OCI-LY3 (cell line): ENCODE data around the gene SMYD4.
"Not testable (repeated sequence)": the region's sequence is repeated elsewhere in the genome, so short reads cannot be mapped to it uniquely, and the experiment has no call there.

ENCODE experiments used
- H2AFZ ChIP-seq: fragments of 200-600, 300-600 bp; shearing (Covaris generic); 2 replicates; pipeline ENCODE4 v1.6.0; 2014; ENCODE audit warnings: antibody characterized with exemption, low read depth, low read length
- H3K27ac ChIP-seq: fragments of 200-600, 300-600 bp; sonication (generic); 2 replicates; pipeline ENCODE4 v1.5.1; 2014; ENCODE audit warnings: mild to moderate bottlenecking, low read length, moderate library complexity, mixed read lengths
- H3K27me3 ChIP-seq: fragments of 200-600, 300-600 bp; sonication (generic); 2 replicates; pipeline ENCODE4 v1.6.1; 2014; ENCODE audit warnings: low read depth, low read length, mixed read lengths
- H3K36me3 ChIP-seq: fragments of 200-600, 300-600 bp; sonication (generic); replicated peaks from 2 replicates; pipeline ENCODE3; 2014; ENCODE audit warnings: low read depth, low read length, mixed read lengths
- H3K4me1 ChIP-seq: fragments of 300-600, 200-600 bp; sonication (generic); 2 replicates; pipeline ENCODE4 v1.6.1; 2014; ENCODE audit warnings: low read length, mixed read lengths
- H3K4me2 ChIP-seq: fragments of 200-600, 300-600 bp; sonication (generic); 2 replicates; pipeline ENCODE4 v1.6.1; 2014; ENCODE audit warnings: low read length, mixed read lengths
- H3K4me3 ChIP-seq: fragments of 300-600, 200-600 bp; sonication (generic); 2 replicates; pipeline ENCODE4 v1.5.1; 2014; ENCODE audit warnings: antibody characterized with exemption, mild to moderate bottlenecking, low read length, moderate library complexity
- H3K79me2 ChIP-seq: fragments of 300-600, 200-600 bp; shearing (Covaris generic); 2 replicates; pipeline ENCODE4 v1.6.1; 2014; ENCODE audit warnings: mild to moderate bottlenecking, low read length, mixed read lengths
- H3K9ac ChIP-seq: fragments of 300-600, 200-600 bp; shearing (Covaris generic); 2 replicates; pipeline ENCODE4 v1.6.0; 2014; ENCODE audit warnings: mild to moderate bottlenecking, low read length, moderate library complexity
- H3K9me3 ChIP-seq: fragments of 200-600, 300-600 bp; shearing (Covaris generic); 2 replicates; pipeline ENCODE4 v1.6.1; 2014; ENCODE audit warnings: low read length, mixed read lengths; ENCODE audit not compliant: insufficient read depth
- H4K20me1 ChIP-seq: fragments of 200-600, 300-600 bp; sonication (generic); 2 replicates; pipeline ENCODE4 v1.6.1; 2016; ENCODE audit warnings: low read length, mixed read lengths; ENCODE audit not compliant: insufficient read depth
- CTCF ChIP-seq: fragments of 200-600, 300-600 bp; sonication (generic); IDR thresholded peaks from 2 replicates; pipeline ENCODE4 v1.5.1; 2014; ENCODE audit warnings: antibody characterized with exemption, low read length, low read depth
- EZH2phosphoT487 ChIP-seq: fragments of 200-600 bp; shearing (Covaris generic); IDR thresholded peaks from 2 replicates; pipeline ENCODE4 v1.6.1; 2018; ENCODE audit warnings: antibody characterized with exemption, mixed run types, low read depth

SMYD4 gene

GRCh38 chr17:1829216-1829591 lies 498 bp downstream of the SMYD4 start:
- H3K79me2 ChIP-seq = peaks cover 52% of the 10 kb centered on the region
- peak overlapping the region; percentile 95 for H3K4me3 ChIP-seq
- H3K27me3 ChIP-seq = no peaks in the 10 kb centered on the region
- H3K27ac ChIP-seq = peak overlapping the region; percentile 24; the same call in 1 of the 2 replicates
- H3K9ac ChIP-seq = peak overlapping the region; percentile 74
- TF ChIP-seq EZH2phosphoT487 = no peak
- TF ChIP-seq CTCF = no peak
- peaks cover 26% of the 10 kb centered on the region for H3K4me1 ChIP-seq
- H3K4me2 ChIP-seq = peak overlapping the region; percentile 94
- no peaks in the 10 kb centered on the region for H3K9me3 ChIP-seq
- peaks cover 14% of the 10 kb centered on the region for H3K36me3 ChIP-seq
- H4K20me1 ChIP-seq = no peaks in the 10 kb centered on the region
- peak overlapping the region; percentile 47; the same call in 1 of the 2 replicates for H2AFZ ChIP-seq

- Histone ChIP-seq H2AFZ (no peak overlapping the region), H4K20me1 (no peaks in the 10 kb centered on the region), H3K4me3 (no peak overlapping the region; the same call in 1 of the 2 replicates), H3K27ac (peak overlapping the region; percentile 57), H3K4me2 (peak overlapping the region; percentile 48), H3K9me3 (no peaks in the 10 kb centered on the region), H3K4me1 (peaks cover 20% of the 10 kb centered on the region), H3K27me3 (no peaks in the 10 kb centered on the region), H3K9ac (no peak overlapping the region), H3K79me2 (peaks cover 9% of the 10 kb centered on the region; the same call in 1 of the 2 replicates), H3K36me3 (peaks cover 10% of the 10 kb centered on the region)
- TF ChIP-seq CTCF = no peak
- TF ChIP-seq EZH2phosphoT487 = no peak
These were observed 9.0 kb downstream of the SMYD4 start for GRCh38 chr17:1820528-1821252.

GRCh38 chr17:1813088-1813487 lies 16.6 kb downstream of the SMYD4 start:
- Histone ChIP-seq H3K27ac (no peak overlapping the region), H3K27me3 (no peaks in the 10 kb centered on the region), H3K79me2 (no peaks in the 10 kb centered on the region), H3K4me1 (no peaks in the 10 kb centered on the region), H3K9ac (no peak overlapping the region), H3K4me2 (no peak overlapping the region), H4K20me1 (no peaks in the 10 kb centered on the region), H3K36me3 (no peaks in the 10 kb centered on the region), H3K9me3 (no peaks in the 10 kb centered on the region), H3K4me3 (no peak overlapping the region), H2AFZ (no peak overlapping the region)
- no peak for TF ChIP-seq EZH2phosphoT487
- TF ChIP-seq CTCF = no peak

GRCh38 chr17:1810450-1811103 lies 19.1 kb downstream of the SMYD4 start:
- H3K36me3 ChIP-seq = no peaks in the 10 kb centered on the region
- H3K27ac ChIP-seq = no peak overlapping the region
- H3K9ac ChIP-seq = no peak overlapping the region
- H3K9me3 ChIP-seq = no peaks in the 10 kb centered on the region
- TF ChIP-seq CTCF (no peak), EZH2phosphoT487 (no peak)
- no peaks in the 10 kb centered on the region for H3K79me2 ChIP-seq
- no peak overlapping the region for H2AFZ ChIP-seq
- H4K20me1 ChIP-seq = no peaks in the 10 kb centered on the region
- no peaks in the 10 kb centered on the region for H3K27me3 ChIP-seq
- no peak overlapping the region for H3K4me3 ChIP-seq
- no peaks in the 10 kb centered on the region for H3K4me1 ChIP-seq
- H3K4me2 ChIP-seq = no peak overlapping the region

- not testable (repeated sequence) for H4K20me1 ChIP-seq, H3K4me3 ChIP-seq, H3K4me1 ChIP-seq, H3K9ac ChIP-seq, H2AFZ ChIP-seq, H3K4me2 ChIP-seq, H3K79me2 ChIP-seq, H3K9me3 ChIP-seq, H3K36me3 ChIP-seq, H3K27ac ChIP-seq, H3K27me3 ChIP-seq
These were observed 19.9 kb downstream of the SMYD4 start for GRCh38 chr17:1809815-1810214.
